ENCODE measurements around the gene ATXN10. TPM values are rescaled to one million over a fixed set of nuclear protein-coding genes. Genes with fewer than 3 reads are reported as not detected.

The ATXN10 gene
- polyA plus RNA-seq, 3 donors, result 40.9 to 64.7 (median 52.3) TPM

GRCh38 chr22:45769569-45770210 lies 98.1 kb downstream of the ATXN10 start:
- no peak overlapping the region for H3K27ac ChIP-seq (ENCODE audit: low read depth, low read length)
- WGBS, 3 donors, result 82 to 94% (median 88%) methylated on average over 3 of the region's 3 CpGs

- H3K27ac ChIP-seq (ENCODE audit: low read depth, low read length), result no peak overlapping the region
- WGBS, 3 donors, result 74 to 88% (median 74%) methylated on average over 4 of the region's 4 CpGs
Observed at GRCh38 chr22:45770506-45770905, 98.9 kb downstream of the ATXN10 start.

- H3K27ac ChIP-seq (ENCODE audit: low read depth, low read length), result no peak overlapping the region
- 92 to 98% (median 95%) methylated on average over 3 of the region's 3 CpGs for WGBS, 3 donors
Observed at GRCh38 chr22:45771057-45771456, 99.4 kb downstream of the ATXN10 start.

- no peak overlapping the region for H3K27ac ChIP-seq (ENCODE audit: low read depth, low read length)
- 97 to 99% (median 98%) methylated on average over 2 of the region's 2 CpGs for WGBS, 3 donors
Observed at GRCh38 chr22:45771711-45772110, 100.1 kb downstream of the ATXN10 start.

- H3K27ac ChIP-seq (ENCODE audit: low read depth, low read length), result no peak overlapping the region
- 94 to 95% (median 94%) methylated on average over 2 of the region's 2 CpGs for WGBS, 3 donors
Observed at GRCh38 chr22:45772743-45773142, 101.1 kb downstream of the ATXN10 start.

- WGBS, 3 donors, result 97 to 98% (median 98%) methylated on average over 6 of the region's 6 CpGs
- no peak overlapping the region for H3K27ac ChIP-seq (ENCODE audit: low read depth, low read length)
Observed at GRCh38 chr22:45774001-45774670, 102.5 kb downstream of the ATXN10 start.

DNA sequence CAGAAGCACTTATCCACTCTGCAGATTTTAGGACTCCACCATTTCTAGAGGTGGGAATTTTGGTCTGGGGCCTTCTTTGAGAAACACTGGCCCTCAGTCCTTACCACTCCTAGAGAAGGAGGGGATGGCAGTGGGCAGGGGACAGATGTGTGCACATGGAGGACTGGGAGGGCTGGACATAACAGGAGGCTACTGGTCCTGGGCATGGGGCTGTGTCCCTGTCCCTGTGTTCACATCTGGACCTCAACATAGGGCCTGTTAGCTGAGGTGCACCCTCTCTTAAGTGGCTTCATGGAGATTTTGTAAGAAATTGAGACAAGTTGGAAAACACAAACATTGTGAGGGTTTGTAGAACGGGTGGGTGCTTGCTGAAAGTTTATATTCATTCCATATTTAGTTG lies 103.4 kb downstream of the ATXN10 start:
- no peak overlapping the region for H3K27ac ChIP-seq (ENCODE audit: low read depth, low read length)
- 83 to 94% (median 91%) methylated on average over 1 of the region's 1 CpG for WGBS, 3 donors

DNA sequence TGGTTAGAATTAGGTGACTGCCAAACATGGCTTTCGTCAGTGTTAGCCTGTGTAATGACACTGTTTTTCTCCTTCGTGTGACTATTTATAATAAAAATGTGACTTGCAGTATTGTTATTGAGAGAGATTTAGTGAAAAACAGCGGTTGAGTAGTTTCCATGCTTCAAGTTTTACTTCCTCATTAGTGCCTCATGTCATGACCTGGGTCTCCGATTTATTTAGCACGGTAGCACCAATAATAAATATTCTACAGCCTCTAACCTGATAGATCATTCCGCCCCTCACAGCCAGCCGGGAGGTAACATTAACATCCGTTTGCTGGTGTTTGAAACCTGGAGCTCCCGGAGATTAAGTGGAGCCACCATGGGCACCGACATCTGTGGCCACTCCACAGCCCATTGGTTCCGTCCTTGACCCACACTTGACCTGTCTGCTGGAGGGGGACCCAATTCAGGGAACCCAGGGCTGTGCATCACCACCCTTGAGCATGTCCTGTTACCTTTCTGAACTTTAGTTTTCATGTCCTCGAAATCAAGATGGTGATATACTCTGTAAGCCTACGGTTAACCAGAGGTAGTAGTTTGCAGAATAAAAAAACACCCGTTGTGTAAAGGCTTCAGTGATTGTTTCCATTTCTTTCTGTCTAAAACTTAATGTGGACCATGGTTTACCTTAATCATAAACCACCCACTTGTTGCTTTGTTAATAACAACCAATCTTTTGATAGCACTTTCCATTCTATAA lies 104.1 kb downstream of the ATXN10 start:
- H3K27ac ChIP-seq (ENCODE audit: low read depth, low read length), result no peak overlapping the region
- 90 to 93% (median 91%) methylated on average over 14 of the region's 14 CpGs for WGBS, 3 donors

GRCh38 chr22:45776313-45776585 lies 104.6 kb downstream of the ATXN10 start:
- WGBS, 3 donors, result 92 to 97% (median 93%) methylated on average over 2 of the region's 2 CpGs
- no peak overlapping the region for H3K27ac ChIP-seq (ENCODE audit: low read depth, low read length)

DNA sequence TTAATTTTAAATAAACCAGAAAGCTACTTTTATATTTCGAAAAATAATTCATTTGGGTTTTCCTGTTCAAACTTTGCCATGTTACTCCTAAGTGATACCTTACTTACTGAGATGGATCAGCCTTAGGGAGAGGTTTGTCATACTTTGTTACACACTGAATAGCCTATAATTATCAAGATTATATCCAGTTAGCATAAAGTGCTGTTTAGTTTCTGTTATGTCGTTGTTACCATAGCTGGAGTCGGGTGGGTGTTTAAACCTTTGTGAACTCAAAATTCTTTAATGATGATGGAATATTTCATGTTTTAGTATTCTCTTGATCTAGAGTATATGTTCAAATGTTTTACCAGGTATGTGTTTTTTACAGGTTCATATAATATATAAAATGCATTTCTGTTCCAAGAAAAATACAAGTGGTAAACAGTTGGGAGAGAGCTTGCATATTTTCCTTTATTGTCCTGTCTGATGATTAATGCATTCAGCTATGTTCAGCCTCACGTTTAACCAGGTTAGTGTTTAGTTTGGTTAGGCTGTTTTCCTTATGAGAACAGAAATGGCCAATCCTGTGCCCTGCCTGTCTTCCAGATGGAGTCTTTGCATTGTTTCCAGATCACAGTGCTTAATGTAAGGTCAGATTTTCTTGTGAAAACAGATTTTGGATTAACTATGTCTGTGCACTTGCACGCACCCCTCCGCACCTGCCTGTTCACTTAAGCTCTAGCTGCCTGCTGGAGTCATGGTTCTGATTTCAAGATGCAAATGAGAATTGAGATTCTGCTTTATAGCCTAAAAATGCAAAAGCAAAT lies 105.6 kb downstream of the ATXN10 start:
- WGBS, 3 donors, result 82 to 89% (median 84%) methylated on average over 6 of the region's 6 CpGs
- no peak overlapping the region for H3K27ac ChIP-seq (ENCODE audit: low read depth, low read length)

DNA sequence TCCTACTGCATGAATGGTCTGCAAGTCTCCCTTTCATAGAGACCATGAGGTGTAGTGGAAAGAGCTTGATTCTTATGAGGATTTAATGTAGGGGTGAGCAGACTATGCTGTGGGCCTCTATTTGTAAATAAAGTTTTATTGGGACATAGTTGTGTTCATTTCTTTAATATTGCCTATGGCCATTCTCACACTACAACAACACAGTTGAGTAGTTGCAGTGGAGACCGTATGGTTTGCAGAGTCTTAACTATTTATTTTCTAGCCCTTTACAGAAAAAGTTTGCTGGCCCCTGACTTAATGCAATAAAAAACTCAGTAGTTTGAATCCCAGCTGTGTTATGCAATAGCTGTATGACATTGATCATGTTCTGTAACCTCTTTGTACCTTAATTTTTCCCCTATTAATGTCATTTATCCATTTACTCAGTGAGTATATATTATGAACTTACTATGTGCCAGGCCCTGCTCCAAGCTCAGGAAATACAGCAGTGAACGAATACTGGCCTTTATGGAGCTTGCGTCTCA lies 106.3 kb downstream of the ATXN10 start:
- no peak overlapping the region for H3K27ac ChIP-seq (ENCODE audit: low read depth, low read length)
- 90 to 98% (median 93%) methylated on average over 3 of the region's 3 CpGs for WGBS, 3 donors

DNA sequence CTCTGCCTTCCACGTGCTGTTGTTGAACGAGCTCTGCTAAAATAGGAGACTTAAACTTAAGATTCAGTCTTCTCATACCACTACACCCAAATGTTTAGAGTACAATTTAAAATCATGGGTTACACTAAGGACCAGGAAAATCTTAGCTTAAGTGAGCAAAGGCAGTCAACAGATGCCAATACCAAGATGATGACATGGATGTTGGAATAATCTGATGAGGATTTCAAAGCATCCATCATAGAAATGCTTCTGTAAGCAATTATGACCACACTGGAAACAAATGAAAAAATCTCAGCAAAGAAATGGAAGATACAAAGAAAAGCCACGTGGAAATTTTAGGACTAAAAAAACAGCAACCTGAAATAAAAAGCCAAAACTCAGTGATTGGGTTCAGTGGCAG lies 109.8 kb downstream of the ATXN10 start:
- 93 to 99% (median 97%) methylated on average over 3 of the region's 3 CpGs for WGBS, 3 donors

DNA sequence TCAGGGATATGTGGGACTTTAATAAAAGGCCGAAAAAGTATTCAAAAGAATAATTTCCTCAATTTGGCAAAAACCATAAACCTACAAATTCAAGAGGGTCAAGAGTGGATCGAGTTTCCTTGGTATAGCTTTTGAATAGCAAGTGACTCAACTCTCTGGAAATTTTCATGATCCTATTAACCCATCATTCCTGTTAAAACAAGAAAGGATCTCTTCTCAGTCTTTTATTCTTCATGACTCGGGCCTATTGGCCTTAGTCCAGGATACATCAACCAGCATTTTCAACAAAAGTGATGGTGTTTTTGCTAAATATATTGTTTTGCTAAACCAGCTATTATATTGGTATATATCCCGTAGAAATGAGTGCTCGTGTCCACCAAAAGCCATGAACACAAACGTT lies 110.3 kb downstream of the ATXN10 start:
- 87 to 89% (median 89%) methylated on average over 6 of the region's 6 CpGs for WGBS, 3 donors
- H3K27ac ChIP-seq (ENCODE audit: low read depth, low read length), result no peak overlapping the region

More for the DNA sequence above, 109.8 kb downstream of the ATXN10 start:
- H3K27ac ChIP-seq (ENCODE audit: low read depth, low read length), result no peak overlapping the region

DNA sequence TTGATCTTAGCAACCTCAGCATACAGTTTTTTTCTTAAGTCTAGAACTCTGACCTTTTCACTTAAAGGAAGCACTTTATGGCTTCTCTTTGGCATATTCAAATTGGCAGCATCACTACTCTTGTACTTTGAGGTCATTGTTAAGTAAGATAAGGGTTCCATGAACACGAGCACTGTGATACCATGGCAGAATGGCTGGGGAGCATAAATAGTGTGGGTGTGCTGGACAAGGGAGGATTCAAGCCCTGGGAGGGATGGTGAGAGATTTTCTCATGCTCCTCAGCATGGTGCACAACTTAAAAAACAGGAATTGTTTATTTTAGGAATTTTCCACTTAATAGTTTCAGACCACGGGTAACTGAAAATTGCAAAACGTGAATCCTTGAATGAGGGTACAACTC lies 111.4 kb downstream of the ATXN10 start:
- H3K27ac ChIP-seq (ENCODE audit: low read depth, low read length), result no peak overlapping the region
- WGBS, 3 donors, result 69 to 88% (median 81%) methylated on average over 3 of the region's 3 CpGs

DNA sequence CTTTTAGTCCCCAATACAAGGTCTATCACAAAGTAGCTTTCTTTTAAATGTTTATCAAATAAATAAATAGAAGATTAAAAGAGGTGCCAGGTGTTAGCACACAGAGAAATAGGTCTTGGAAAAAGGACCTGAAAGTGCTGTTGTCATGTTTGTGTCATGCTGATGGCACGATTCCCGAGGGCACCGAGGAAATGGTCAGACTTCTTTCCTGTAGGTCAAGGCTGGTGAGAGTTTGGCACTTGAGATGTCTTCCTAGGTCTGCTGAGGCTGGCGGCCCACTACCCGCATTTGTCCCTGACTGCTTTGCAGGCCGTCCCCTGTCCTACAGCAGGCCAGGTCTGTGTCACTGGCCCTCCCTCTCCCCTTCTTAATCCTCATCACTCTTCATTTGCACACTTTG lies 112.1 kb downstream of the ATXN10 start:
- WGBS, 3 donors, result 58 to 91% (median 88%) methylated on average over 6 of the region's 6 CpGs
- no peak overlapping the region for H3K27ac ChIP-seq (ENCODE audit: low read depth, low read length)

GRCh38 chr22:45784357-45785277 lies 113.0 kb downstream of the ATXN10 start:
- 78 to 86% (median 81%) methylated on average over 12 of the region's 12 CpGs for WGBS, 3 donors
- no peak overlapping the region for H3K27ac ChIP-seq (ENCODE audit: low read depth, low read length)

DNA sequence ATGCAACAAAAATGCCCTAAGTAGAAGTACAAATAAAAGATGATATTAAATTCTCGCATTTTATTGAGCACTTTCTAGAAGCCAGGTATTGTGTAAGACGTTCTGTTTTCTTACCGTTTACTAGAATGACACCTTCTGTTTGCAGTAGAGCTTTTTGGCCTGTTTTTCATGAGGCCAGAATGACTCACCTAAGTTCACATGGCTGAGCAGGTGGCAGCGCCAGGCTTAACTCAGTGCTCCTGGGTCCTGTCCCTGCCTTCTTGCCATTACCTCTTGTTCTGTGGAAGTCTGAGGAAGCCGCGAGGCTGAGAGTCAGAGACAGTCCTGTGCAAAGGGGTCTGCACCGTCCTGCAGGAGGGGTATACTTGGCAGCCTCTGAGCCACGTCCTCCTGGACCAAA lies 113.8 kb downstream of the ATXN10 start:
- WGBS, 3 donors, result 59 to 88% (median 85%) methylated on average over 8 of the region's 8 CpGs
- H3K27ac ChIP-seq (ENCODE audit: low read depth, low read length), result no peak overlapping the region

GRCh38 chr22:45786726-45787125 lies 115.1 kb downstream of the ATXN10 start:
- WGBS, 3 donors, result 59 to 63% (median 62%) methylated on average over 2 of the region's 2 CpGs
- no peak overlapping the region for H3K27ac ChIP-seq (ENCODE audit: low read depth, low read length)

All from adipose tissue (tissue), 3 donors.